ENCODE data around the gene PLPPR1. TPM values are rescaled to one million over a fixed set of nuclear protein-coding genes. Genes with fewer than 3 reads are reported as not detected.

Gene PLPPR1
- total and polyA plus RNA-seq, 2 of the 4 experiments (the other 2 are of a cell fraction), result not detected

DNA sequence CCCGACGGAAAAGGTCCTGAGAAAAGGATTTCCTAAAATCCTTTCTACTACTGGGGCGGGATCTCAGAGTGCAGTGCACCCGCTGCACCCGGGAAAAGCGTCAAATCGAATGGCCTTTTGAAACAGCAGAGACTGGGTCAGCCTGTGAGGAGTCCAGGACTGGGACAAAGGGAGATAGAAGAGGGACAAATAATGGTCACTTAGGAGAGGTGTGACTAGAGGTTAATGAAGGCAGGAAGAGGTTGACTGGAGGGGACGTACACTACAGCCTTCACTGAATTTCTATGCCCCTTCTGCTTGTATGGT is 1.5 kb downstream of the PLPPR1 start:
- no peak overlapping the region for H2BK5ac ChIP-seq (ENCODE audit: low read depth, low read length, poor library complexity, severe bottlenecking)
- no CpG with 5 or more reads among the region's 8 CpGs for WGBS, 2 experiments (ENCODE audit: extremely low coverage in 2 of 2, insufficient read length in 1 of 2)
- CTCF ChIA-PET, result no interaction called here
- H3K56ac ChIP-seq (ENCODE audit: extremely low read depth, insufficient read depth, low read length), result no peak overlapping the region
- H3K27ac ChIP-seq (ENCODE audit: insufficient read depth, low read length), result no peak overlapping the region
- no peak overlapping the region for H3K9ac ChIP-seq (ENCODE audit: low read depth, low read length)
- H3K79me1 ChIP-seq (ENCODE audit: low read depth in 1 of 2, low read length in 2 of 2), result no peaks in the 10 kb centered on the region
- no peaks in the 10 kb centered on the region for H3K9me1 ChIP-seq (ENCODE audit: insufficient read depth, low read length)
- no peaks in the 10 kb centered on the region for H3K9me3 ChIP-seq (ENCODE audit: control insufficient read depth, insufficient read depth, low read length)
- intact Hi-C loops (cut with micrococcal nuclease), result no loop called here
- no peak overlapping the region for H3K4ac ChIP-seq (ENCODE audit: low read depth, low read length)
- H2BK20ac ChIP-seq (ENCODE audit: low read depth, low read length), result no peak overlapping the region
- H4K8ac ChIP-seq (ENCODE audit: low read depth in 2 of 2, low read length in 2 of 2), result no peak overlapping the region
- H4K91ac ChIP-seq (ENCODE audit: insufficient read depth, low read depth, low read length), result no peak overlapping the region
- no peaks in the 10 kb centered on the region for H3K4me1 ChIP-seq (ENCODE audit: control insufficient read depth, insufficient read depth, low read length)
- H3K18ac ChIP-seq (ENCODE audit: low read depth, low read length), result no peak overlapping the region
- POLR2A ChIA-PET (ENCODE audit: unreplicated experiment), result no interaction called here
- DNase-seq, result no peak
- H2AK9ac ChIP-seq (replicated peaks; ENCODE audit: low read depth, low read length, poor library complexity), result no peak overlapping the region
- H3K4me2 ChIP-seq (ENCODE audit: low read depth, low read length), result no peak overlapping the region
- in situ Hi-C loops (cut with MboI; ENCODE audit: low sequenced_read_pairs), result no loop called here
- no peak overlapping the region for H2AK5ac ChIP-seq (ENCODE audit: low read depth, low read length)
- H3K27me3 ChIP-seq (ENCODE audit: control insufficient read depth, insufficient read depth, low read length), result peaks cover 11% of the 10 kb centered on the region; the same call in 1 of the 2 replicates
- H2BK120ac ChIP-seq (ENCODE audit: low read depth, low read length), result no peak overlapping the region
- H3K4me3 ChIP-seq (ENCODE audit: insufficient read depth, low read depth, low read length), result no peak overlapping the region
- H4K5ac ChIP-seq (ENCODE audit: low read depth, low read length), result no peak overlapping the region
- no peaks in the 10 kb centered on the region for H3K36me3 ChIP-seq (ENCODE audit: control insufficient read depth, insufficient read depth, low read length)
- dilution Hi-C loops (cut with HindIII; ENCODE audit: low sequenced_read_pairs, unreplicated experiment), result no loop called here
- no peak overlapping the region for H3K14ac ChIP-seq (replicated peaks; ENCODE audit: low read depth, low read length)
- H4K20me1 ChIP-seq (ENCODE audit: insufficient read depth, low read length), result no peaks in the 10 kb centered on the region
- no peak for ATAC-seq (ENCODE audit: low read depth)
- BruUV-seq (replicated peaks), result no TSS peak
- TF ChIP-seq RAD21 (IDR thresholded peaks at IDR 0.05; ENCODE audit: low read length) (no peak), POLR2A (IDR thresholded peaks at IDR 0.05; ENCODE audit: low read depth, low read length) (no peak), MAFK (IDR thresholded peaks at IDR 0.05; ENCODE audit: low read depth, low read length) (no peak), CHD1 (IDR thresholded peaks at IDR 0.05; ENCODE audit: low read depth, low read length) (no peak), SMC3 (IDR thresholded peaks at IDR 0.05; ENCODE audit: low read depth, low read length) (no peak), FOS (IDR thresholded peaks at IDR 0.05; ENCODE audit: low read depth, low read length) (no peak), MAZ (IDR thresholded peaks at IDR 0.05; ENCODE audit: borderline replicate concordance, low read depth, low read length) (no peak), BHLHE40 (IDR thresholded peaks at IDR 0.05; ENCODE audit: low read depth, low read length) (no peak), CEBPB (IDR thresholded peaks at IDR 0.05; ENCODE audit: low read depth, low read length) (no peak), NFE2L2 (IDR thresholded peaks at IDR 0.05; ENCODE audit: low read depth, low read length) (no peak), MXI1 (IDR thresholded peaks at IDR 0.05; ENCODE audit: borderline replicate concordance, low read depth, low read length) (no peak)
- TF ChIP-seq, protein P1, sequence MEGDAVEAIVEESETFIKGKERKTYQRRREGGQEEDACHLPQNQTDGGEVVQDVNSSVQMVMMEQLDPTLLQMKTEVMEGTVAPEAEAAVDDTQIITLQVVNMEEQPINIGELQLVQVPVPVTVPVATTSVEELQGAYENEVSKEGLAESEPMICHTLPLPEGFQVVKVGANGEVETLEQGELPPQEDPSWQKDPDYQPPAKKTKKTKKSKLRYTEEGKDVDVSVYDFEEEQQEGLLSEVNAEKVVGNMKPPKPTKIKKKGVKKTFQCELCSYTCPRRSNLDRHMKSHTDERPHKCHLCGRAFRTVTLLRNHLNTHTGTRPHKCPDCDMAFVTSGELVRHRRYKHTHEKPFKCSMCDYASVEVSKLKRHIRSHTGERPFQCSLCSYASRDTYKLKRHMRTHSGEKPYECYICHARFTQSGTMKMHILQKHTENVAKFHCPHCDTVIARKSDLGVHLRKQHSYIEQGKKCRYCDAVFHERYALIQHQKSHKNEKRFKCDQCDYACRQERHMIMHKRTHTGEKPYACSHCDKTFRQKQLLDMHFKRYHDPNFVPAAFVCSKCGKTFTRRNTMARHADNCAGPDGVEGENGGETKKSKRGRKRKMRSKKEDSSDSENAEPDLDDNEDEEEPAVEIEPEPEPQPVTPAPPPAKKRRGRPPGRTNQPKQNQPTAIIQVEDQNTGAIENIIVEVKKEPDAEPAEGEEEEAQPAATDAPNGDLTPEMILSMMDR (conservative IDR thresholded peaks at IDR 0.05; ENCODE audit: low read depth, low read length), result no peak
- no peak overlapping the region for H3K23ac ChIP-seq (ENCODE audit: low read depth, low read length)
- H2AFZ ChIP-seq (replicated peaks; ENCODE audit: low read length, poor library complexity), result no peak overlapping the region
- H2BK15ac ChIP-seq (ENCODE audit: low read depth, low read length), result no peak overlapping the region
